Left renal cortex interstitium (tissue), 4 donors: ENCODE results near the gene UNC79. TPM values are rescaled to one million over a fixed set of nuclear protein-coding genes. Genes with fewer than 3 reads are reported as not detected.
"Not testable (repeated sequence)": the region's sequence is repeated elsewhere in the genome, so short reads cannot be mapped to it uniquely, and the experiment has no call there.

Source experiments
- DNase-seq, 4 donors: peaks; one replicate each; pipeline ENCODE4 v3.0.0-alpha.2; 2013; ENCODE audit warnings: low read depth in 4 of 4, low spot score in 2 of 4, missing footprints in 1 of 4
- polyA plus RNA-seq, 4 donors: library from polyadenylated mRNA; unstranded; fragments of 120-200 nt; gene quantifications; one replicate each; pipeline ENCODE4 v1.2.1, GENCODE V29; 2013; ENCODE audit not compliant: insufficient read length in 4 of 4

UNC79 gene
- polyA plus RNA-seq = 1 to 10 TPM in 2 of 4 donors, under 1 TPM in 2; 0.75 to 1.5 (median 1.1) TPM

DNA sequence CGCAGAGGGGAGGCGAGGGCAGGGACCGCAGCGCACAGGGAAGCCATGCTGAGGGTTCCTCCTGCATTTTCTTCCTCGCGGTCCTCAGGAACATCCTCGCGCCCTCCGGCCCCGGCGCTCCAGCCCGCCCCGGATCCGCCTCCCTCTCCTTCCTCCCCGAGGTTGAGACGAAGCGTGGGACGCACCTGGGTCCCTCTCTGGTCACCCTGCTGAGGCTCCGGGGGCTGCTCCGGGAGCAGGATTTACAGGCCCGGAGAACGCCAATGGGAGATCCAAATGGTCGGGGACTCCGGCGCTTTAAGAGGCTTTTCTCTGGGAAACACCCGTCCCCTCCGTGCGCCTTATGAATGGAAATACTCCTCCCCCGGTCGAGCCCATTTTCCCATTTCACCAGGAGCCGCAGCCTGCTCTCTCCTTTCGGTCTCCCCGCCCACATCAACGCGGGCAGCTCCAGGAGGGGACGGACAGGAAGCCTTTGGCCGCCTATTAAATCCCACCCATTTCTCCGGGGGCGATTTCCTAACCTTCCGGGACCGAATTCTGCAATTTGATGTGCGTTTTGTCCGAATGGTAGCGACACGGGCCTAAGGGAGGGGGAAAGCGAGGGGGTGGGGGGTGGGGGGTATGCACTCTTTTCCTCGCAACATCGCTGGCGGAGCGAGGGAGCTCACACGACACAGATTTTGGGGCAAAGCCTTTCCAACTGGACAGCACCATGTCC, at the start of gene UNC79:
UNC79 (plus strand) TSS at position 625 of the 721 bp plus-strand sequence; CDS start at position 716, 91 bp downstream.
- DNase-seq = peak; percentile 9 to 44 (median 20)

DNA sequence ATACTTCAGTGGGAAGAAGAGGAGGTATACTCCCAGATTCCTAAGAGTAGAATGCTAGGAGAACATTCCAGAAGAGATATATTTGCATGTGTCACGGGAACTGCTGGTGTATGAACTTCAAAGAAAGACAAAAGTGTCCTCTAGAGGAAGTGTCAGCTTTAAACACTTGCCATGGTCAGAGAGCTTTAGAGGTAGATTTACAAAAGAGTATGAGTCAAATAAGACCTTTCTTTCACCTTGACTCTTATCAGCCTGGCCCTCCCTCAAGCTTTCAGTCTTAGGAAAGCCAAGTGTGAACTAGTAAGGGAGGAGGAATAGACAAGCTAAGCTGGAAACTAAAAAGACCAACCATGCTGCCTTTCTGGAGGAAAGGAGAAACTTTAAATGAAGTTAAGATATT, 49.1 kb upstream of the UNC79 start:
- DNase-seq = no peak

DNA sequence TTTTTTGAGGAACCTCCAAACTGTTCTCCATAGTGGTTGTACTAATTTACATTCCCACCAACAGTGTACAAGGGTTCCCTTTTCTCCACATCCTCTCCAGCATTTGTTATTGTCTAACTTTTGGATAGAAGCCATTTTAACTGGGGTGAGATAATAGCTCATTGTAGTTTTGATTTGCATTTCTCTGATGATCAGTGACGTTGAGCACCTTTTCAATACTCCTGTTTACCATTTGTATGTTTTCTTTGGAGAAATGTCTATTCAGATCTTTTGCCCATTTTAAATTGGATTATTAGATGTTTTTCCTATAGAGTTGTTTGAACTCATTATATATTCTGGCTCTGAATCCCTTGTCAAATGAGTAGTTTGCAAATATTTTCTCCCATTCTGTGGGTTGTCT, 46.5 kb upstream of the UNC79 start:
- not testable (repeated sequence) for DNase-seq

DNA sequence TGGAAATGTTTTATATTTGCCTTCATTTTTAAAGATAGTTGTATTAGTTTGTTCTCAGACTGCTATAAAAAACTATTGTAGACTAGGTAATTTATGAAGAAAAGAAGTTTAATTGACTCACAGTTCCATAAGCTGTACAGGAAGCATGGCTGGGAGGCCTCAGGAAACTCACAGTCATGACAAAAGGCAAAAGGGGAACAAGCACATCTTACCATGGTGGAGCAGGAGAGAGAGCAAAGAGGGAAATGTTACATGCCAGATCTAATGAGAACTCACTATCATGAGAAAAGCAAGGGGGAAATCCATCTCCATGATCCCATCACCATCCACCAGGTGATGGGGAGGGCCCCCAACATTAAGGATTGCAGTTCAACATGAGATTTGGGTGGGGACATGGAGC, 35.5 kb upstream of the UNC79 start:
- no peak for DNase-seq

DNA sequence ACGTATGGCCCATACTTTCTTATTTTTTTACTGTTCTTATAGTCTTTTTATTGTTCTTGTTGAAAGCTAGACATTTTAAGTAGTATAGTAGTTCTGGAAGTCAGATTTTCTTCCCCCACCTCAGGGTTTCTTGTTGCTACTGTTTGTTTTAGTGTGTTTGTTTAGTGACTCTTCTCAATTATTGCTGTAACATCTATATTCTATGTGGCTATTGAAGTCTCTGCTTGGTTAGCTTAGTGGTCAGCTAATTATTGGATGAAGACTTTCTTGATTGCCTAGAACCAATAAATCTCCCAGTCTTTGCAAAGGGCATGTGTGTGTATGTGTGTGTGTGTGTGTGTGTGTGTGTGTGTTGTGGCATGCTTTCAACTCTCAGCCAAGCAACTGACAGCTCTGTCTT, 34.3 kb upstream of the UNC79 start:
- no peak for DNase-seq

DNA sequence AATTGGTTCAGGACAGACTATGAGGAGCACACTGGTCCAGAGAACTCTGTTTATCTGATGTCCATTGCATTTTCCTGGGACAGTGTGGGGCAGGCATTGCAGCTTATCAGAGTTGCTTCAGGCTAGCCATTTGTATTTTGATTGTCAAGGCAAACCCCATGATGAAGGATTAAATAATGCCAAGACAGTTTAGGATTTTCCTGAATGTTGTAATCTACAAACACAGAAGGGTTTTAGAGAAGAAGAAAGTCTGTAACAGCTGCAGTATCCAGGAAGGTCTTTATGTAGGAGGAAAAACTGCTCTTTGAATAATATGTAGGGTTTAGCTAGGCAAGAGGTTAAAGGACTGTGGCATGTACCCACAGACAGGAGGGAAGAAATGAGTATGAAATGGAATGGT, 32.2 kb upstream of the UNC79 start:
- no peak for DNase-seq

DNA sequence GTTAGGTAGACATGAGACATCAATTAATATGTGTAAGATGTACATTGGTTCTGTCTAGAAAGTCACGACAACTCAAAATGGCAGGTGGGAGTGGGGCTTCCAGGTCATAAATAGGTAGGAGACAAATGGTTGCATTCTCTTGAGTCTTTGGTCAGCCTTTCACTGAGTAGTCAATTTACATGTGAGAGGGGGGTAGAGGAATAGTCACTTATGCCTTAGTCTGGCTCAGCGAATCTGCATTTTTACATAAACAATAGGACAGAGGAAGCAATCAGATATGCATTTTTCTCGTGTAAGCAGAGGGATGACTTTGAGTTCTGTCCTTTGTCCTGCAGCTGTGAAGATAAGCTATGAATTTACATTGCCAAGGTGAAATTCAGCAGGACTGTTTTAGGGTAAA, 27.8 kb upstream of the UNC79 start:
- DNase-seq = no peak

DNA sequence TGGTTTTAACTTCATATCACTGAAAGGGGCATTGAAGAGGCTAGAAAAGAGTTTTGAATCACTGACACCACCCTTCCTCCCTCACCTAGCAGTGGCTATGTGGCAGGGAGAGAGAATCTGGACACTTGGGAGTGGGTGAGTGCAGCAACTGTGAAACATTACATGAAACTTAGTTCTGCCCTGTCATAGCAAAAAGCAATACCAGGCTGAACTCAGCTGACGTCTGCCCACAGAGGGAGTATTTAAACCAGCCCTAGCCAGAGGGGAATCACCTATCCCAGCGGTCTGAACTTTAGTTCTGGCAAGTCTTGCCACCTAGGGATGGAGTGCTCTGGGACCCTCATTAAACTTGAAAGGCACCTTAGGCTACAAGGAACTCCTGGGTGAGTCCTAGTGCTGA, 20.7 kb upstream of the UNC79 start:
- DNase-seq = no peak

DNA sequence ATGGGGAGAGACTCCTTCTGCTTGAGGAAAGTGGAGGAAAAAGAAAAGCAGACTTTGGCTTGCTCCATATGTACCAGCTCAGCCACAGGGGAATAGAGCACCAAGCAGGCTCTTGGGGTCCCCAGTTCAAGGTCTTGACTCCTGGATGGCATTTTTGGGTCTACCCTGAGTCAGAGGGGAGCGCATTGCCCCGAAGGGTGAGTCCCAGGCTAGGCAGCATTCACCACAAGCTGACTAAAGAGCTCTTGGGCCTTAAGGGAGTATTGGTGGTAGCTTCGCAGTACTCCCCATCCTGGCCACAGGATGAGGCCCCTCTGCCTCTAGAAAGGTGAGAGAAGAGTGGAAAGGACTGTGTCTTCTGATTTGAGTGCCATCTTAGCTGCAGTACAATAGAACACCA, 19.8 kb upstream of the UNC79 start:
- no peak for DNase-seq

DNA sequence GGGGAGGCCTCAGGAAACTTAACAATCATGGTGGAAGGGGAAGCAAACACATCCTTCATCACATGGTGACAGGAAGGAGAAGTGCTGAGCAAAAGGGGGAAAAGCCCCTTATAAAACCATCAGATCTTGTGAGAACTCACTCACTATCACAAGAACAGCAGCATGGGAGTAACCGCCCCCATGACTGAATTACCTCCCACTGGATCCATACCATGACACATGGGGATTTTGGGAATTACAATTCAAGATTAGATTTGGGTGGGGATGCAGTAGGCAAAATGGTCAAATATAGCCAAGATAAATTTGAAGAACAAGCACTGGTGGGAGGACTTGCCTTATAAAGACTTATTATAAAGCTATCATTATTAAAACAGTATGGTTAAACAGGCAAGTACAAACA, 5.6 kb upstream of the UNC79 start:
- not testable (repeated sequence) for DNase-seq

DNA sequence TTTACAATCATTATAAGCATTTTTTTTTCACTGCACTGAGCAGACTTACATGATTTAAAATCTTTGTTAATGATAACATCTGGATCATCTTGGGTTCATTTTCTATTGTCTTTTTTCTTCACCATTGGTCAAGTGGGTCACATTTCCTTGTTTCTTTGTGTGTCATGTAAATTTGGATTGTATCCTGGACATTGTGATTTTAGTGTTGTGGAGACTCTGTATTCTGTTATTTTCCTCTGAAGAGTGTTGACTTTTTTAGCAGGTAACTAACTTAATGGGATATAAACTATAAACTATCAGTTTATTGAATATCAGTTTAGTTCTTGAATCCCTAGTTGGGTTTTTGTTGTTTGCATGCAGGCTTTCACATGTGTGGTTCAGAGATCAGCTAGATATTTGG, 4.0 kb upstream of the UNC79 start:
- no peak for DNase-seq

DNA sequence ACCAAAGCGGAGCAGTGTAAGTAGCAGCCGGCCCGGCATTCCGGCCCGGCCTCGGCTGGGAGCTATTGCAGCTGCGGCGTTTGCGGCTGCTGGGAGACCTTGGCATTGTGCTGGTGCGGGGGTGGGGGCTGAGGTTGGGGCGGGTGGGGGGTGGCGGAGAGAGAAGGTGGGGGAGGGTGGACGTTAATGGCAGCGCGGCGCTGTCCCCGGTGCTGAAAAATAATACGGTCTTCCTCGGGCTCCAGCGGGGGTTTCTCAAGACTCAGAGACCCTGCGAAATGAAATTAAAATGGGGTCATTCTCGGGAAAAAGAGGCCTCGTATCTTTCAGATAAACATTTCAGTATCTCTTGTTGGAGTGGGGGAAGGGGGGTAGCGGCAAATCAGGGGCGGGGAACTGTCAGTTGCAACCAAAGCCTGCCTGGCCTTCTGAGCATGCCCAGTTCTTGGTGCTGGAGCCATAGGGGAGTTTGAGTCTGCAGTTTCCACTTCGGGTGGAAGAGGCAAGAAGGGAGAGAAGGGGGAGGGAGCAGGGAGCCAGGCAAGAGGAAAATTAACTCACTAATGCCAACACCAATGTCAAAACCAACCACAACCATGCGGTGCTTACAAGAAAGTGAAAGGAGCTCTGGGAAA, 414 bp downstream of the UNC79 start:
- DNase-seq = peak; percentile 31 to 48 (median 48)

DNA sequence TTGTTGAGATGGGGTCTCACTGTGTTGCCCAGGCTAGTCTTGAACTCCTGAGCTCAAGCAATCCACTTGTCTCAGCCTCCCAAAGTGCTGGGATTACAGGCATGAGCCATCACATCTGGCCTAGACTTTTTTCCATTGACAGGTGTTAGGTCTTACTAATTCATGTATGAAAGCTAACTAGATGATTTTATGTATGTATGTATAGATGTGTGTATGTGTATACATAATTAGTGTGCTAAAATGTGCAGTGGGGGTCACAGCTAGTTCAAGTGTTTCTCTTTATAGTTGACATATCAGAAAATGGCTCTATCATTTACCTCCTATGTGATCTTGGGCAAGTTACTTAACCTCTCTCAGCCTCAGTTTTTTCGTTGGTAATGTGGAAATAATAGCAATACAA, 23.5 kb downstream of the UNC79 start:
- no peak for DNase-seq

DNA sequence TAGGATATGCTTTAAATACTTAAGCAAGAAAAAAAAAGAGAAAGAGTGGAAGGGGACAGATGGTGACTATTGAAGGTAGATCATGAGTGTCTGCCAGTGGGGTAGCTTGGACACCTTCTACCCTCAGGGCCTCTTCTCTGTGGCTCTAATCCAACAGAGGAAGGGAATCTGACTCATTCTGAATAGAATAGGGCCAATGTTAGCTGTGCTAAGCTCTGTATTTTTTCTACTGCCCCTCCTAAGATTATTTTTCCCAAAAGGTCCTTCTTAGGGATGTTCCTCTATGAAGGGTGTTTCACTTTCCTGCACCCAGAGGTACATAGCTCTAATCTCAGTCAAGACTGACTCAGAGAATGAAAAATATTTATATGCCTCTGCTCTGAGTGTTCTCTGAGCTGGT, 25.6 kb downstream of the UNC79 start:
- no peak for DNase-seq

DNA sequence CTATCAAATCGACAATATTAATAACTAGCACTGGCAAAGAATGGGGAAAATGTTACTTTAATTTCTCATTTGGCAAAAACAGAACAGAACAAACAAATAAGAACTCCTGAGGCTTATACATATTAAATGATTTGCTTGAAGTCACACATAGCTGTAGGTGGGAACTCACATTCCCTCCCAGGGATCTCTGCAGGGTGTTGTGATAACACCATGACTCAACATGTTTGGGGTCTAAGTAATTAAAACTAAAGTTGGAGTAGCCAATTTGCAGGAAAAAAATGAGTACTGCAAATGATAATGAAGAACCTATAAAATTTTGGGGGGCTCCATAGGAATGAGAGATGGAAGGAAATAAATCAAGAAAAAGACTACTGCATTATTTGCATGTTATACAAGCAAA, 27.5 kb downstream of the UNC79 start:
- DNase-seq = no peak

DNA sequence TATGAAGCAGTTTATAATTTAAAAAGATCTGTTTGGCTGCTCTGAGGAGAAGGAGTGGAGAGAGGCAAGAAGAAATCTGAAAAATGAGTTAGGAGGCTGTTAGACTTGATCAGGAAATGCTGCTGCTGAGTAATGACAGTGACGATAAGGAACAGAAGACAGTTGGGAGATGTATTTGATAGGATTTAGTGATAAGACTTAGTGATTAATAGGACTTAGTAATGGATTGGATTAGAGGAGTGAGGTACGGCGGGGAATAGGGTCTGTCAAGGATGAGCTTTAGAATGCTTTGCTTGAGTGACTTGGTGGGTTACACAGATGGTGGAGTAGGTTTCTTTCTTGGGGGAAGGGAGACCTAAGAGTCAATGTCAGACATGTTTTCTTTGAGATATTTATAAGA, 31.7 kb downstream of the UNC79 start:
- DNase-seq = no peak

DNA sequence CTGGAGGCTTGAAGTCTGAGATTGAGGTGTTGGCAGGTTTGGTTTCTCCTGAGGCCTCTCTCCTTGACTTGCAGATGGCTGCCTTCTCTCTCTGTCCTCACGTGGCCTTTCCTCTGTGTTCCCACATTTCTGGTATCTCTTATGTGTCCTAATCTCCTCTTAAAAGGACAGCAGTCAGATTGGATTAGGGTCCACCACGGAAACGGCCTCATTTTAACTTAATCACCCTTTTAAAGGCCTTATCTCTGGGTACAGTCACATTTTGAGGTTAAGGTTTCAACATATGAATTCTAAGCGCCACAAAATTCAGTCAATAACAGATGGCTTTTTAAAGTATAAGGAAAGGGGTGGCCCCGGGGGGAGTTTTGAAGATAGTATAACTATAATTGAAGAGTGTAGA, 33.5 kb downstream of the UNC79 start:
- DNase-seq = no peak

DNA sequence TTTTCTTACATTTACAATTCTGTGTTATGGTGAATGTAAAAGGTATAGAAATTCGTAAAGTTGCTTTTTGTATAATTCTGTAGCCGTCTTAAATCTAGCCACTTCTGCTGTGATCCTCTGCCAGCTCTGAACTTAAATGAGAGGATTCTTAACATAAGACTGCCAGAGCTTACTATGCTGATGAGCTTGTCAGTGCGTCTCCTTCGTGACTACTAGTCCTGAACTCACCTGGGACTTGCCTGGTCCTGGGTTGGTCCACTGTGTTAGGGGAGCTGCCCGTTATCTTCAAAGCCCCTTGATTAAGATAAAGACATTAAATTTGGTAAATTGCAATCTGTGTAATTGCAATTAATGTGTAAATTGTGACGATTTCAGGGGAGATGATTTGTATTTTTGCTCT, 44.7 kb downstream of the UNC79 start:
- DNase-seq = no peak

DNA sequence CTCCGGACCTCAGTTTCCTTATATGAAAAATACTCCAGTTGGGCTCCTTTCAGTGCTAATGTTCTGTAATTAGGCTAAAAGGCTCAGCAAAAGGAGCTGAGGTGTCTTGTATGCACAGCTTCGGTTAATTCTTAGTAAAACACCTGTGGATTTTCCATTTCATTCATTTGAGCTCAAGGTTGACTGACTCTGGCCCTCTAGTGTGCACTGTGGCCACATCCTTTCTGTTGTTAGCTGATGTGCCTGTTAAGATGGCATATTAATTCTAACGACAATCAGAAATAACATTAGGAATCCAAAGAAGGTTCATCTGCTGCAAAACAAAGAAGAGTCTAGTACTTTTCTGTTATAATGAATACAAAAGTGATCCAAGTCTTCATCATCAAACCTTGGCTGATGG, 45.6 kb downstream of the UNC79 start:
- DNase-seq = no peak

DNA sequence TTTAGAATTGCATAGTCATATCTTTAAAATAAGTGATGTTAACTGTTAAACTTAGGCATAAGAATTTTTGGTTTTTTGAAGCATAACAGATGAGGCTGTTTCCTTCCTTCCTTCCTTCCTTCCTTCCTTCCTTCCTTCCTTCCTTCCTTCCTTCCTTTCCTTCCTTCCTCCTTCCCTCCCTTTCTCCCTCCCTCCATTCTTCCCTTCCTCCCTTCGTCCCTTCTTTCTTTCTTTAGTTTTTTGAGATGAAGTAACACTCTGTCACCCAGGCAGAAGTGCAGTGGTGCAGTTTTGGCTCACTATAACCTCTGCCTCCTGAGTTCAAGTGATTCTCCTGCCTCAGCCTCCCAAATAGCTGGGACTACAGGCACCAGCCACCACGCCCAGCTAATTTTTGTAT, 48.3 kb downstream of the UNC79 start:
- not testable (repeated sequence) for DNase-seq

DNA sequence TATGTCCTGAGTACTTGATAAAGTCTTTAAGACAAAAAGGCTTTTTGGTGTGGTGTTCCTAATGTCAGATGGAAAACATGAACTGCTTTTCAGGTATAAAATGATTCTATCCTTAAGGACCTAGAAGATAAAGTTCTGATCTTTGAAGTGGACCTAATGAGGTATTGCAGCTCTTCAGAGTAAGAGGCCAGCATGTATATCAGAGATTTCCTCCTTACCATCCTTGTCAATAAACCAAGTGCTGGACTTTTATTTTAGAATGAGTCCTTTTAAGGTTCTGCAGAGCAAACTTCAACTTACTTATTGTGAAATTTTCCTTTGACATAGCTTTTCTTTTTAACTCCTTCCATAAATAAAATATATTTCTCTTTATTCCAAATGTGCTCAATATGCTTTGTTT, 50.1 kb downstream of the UNC79 start:
- DNase-seq = no peak

DNA sequence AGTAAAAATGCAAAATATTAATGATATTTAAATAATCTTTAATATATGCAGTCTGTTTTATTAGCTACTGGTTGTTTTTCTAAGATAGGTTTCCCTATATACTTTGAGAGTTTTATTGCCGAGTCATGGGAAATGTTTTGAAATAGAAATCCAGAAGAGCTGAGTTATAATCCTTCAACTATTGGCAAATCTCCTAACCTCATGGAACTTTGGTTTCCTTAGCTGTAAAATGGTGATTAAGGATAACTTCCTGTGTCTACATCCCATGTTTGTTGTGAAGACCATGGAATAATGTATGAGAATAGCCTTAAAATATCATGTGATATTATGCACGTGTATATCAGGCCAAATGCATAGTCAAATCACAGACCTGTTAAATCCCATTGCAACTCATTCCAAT, 51.0 kb downstream of the UNC79 start:
- DNase-seq = no peak
